HEK293 (cell line): ENCODE measurements around the gene PCDH18.
"Not testable (repeated sequence)": the region's sequence is repeated elsewhere in the genome, so short reads cannot be mapped to it uniquely, and the experiment has no call there.

Experiments used
- CTCF ChIA-PET: fragments of 350-600 bp; formaldehyde crosslinking; extraction: SDS; loops from one replicate; lab custom pipeline; 2021; ENCODE audit warnings: antibody characterized with exemption; lab: Yijun Ruan, JAX
- POLR2A ChIA-PET: fragments of 300-600 bp; formaldehyde crosslinking; extraction: SDS; loops from one replicate; lab custom pipeline; 2020; ENCODE audit warnings: antibody characterized with exemption, inconsistent platforms; lab: Yijun Ruan, JAX
- H3K27ac ChIP-seq: fragments of 200-500 bp; sonication (Bioruptor generic); 2 replicates; pipeline ENCODE4 v1.5.1; 2014; ENCODE audit warnings: low read depth, low read length, control low read depth, inconsistent platforms; ENCODE audit errors: extremely low read depth
- H3K36me3 ChIP-seq, 2 experiments: fragments of 200-500 bp in 1 of 2; sonication (Bioruptor generic) in 1 of 2; 1 replicate in 1 of 2; 2 replicates in 1 of 2; pipeline ENCODE4 v1.5.1; 2014 to 2017; ENCODE audit warnings: inconsistent platforms in 2 of 2, low read length in 2 of 2; ENCODE audit not compliant: control insufficient read depth in 2 of 2, insufficient read depth in 1 of 2
- H3K4me1 ChIP-seq: fragments of 200-500 bp; sonication (Bioruptor generic); 2 replicates; pipeline ENCODE4 v1.5.1; 2014; ENCODE audit warnings: mild to moderate bottlenecking, low read length, inconsistent platforms; ENCODE audit not compliant: control insufficient read depth, insufficient read depth
- H3K4me3 ChIP-seq: 2 replicates; pipeline ENCODE4 v1.5.1; 2011; ENCODE audit warnings: low read depth, mild to moderate bottlenecking, control low read depth, low read length, moderate library complexity
- H3K9me3 ChIP-seq: fragments of 200-500 bp; sonication (Bioruptor generic); 2 replicates; pipeline ENCODE4 v1.5.1; 2014; ENCODE audit warnings: low read depth, low read length, inconsistent platforms; ENCODE audit not compliant: control insufficient read depth, insufficient read depth
- PRDM4 ChIP-seq: fragments of 450-650 bp; formaldehyde crosslinking; IDR thresholded peaks from 2 replicates; pipeline ENCODE4 v1.5.1; 2017; ENCODE audit warnings: missing biosample characterization, missing genetic modification characterization
- SALL2 ChIP-seq: fragments of 450-650 bp; formaldehyde crosslinking; IDR thresholded peaks from 2 replicates; pipeline ENCODE4 v1.5.0; 2017; ENCODE audit warnings: missing biosample characterization, mild to moderate bottlenecking, missing genetic modification characterization, borderline replicate concordance
- SP2 ChIP-seq: fragments of 450-650 bp; formaldehyde crosslinking; IDR thresholded peaks from 2 replicates; pipeline ENCODE4 v1.5.1; 2016; ENCODE audit warnings: missing biosample characterization, missing genetic modification characterization
- TCF7L2 ChIP-seq: IDR thresholded peaks from 2 replicates; pipeline ENCODE4 v1.6.1; 2011; ENCODE audit warnings: low read depth, mild to moderate bottlenecking, inconsistent platforms, low read length, moderate library complexity, borderline replicate concordance
- ZFHX2 ChIP-seq: fragments of 450-650 bp; formaldehyde crosslinking; conservative IDR thresholded peaks from 2 replicates; pipeline ENCODE4 v1.5.1; 2016; ENCODE audit warnings: missing biosample characterization, missing genetic modification characterization
- ZFP69B ChIP-seq: fragments of 450-650 bp; formaldehyde crosslinking; IDR thresholded peaks from 2 replicates; pipeline ENCODE4 v1.5.1; 2016; ENCODE audit warnings: missing biosample characterization, missing genetic modification characterization
- ZNF146 ChIP-seq: fragments of 450-650 bp; formaldehyde crosslinking; IDR thresholded peaks from 2 replicates; pipeline ENCODE4 v1.5.1; 2016; ENCODE audit warnings: missing biosample characterization, missing genetic modification characterization
- ZNF223 ChIP-seq: fragments of 450-650 bp; formaldehyde crosslinking; IDR thresholded peaks from 2 replicates; pipeline ENCODE4 v1.5.1; 2016; ENCODE audit warnings: missing biosample characterization, missing genetic modification characterization
- ZNF23 ChIP-seq: fragments of 450-650 bp; formaldehyde crosslinking; IDR thresholded peaks from 2 replicates; pipeline ENCODE4 v1.5.1; 2016; ENCODE audit warnings: missing biosample characterization, missing genetic modification characterization, borderline replicate concordance
- ZNF248 ChIP-seq: fragments of 450-650 bp; formaldehyde crosslinking; IDR thresholded peaks from 2 replicates; pipeline ENCODE4 v1.5.1; 2017; ENCODE audit warnings: missing biosample characterization, missing genetic modification characterization
- ZNF266 ChIP-seq: fragments of 450-650 bp; formaldehyde crosslinking; IDR thresholded peaks from 2 replicates; pipeline ENCODE4 v1.5.1; 2016; ENCODE audit warnings: missing biosample characterization, missing genetic modification characterization, low read depth
- ZNF394 ChIP-seq: fragments of 450-650 bp; formaldehyde crosslinking; IDR thresholded peaks from 2 replicates; pipeline ENCODE4 v1.5.1; 2016; ENCODE audit warnings: missing biosample characterization, missing genetic modification characterization, mild to moderate bottlenecking, moderate library complexity, borderline replicate concordance
- ZNF398 ChIP-seq: fragments of 450-650 bp; formaldehyde crosslinking; IDR thresholded peaks from 2 replicates; pipeline ENCODE4 v1.5.1; 2017; ENCODE audit warnings: missing biosample characterization, missing genetic modification characterization
- ZNF530 ChIP-seq: fragments of 450-650 bp; formaldehyde crosslinking; IDR thresholded peaks from 2 replicates; pipeline ENCODE4 v1.5.1; 2016; ENCODE audit warnings: low read depth, missing biosample characterization, missing genetic modification characterization
- ZNF639 ChIP-seq: fragments of 450-650 bp; formaldehyde crosslinking; IDR thresholded peaks from 2 replicates; pipeline ENCODE4 v1.5.1; 2016; ENCODE audit warnings: missing biosample characterization, missing genetic modification characterization
- ZNF654 ChIP-seq: fragments of 450-650 bp; formaldehyde crosslinking; IDR thresholded peaks from 2 replicates; pipeline ENCODE4 v1.5.1; 2016; ENCODE audit warnings: low read depth, missing biosample characterization, missing genetic modification characterization
- ZNF664 ChIP-seq: fragments of 450-650 bp; formaldehyde crosslinking; IDR thresholded peaks from 2 replicates; pipeline ENCODE4 v1.5.1; 2016; ENCODE audit warnings: missing biosample characterization, missing genetic modification characterization
- ZSCAN30 ChIP-seq: fragments of 450-650 bp; IDR thresholded peaks from 2 replicates; pipeline ENCODE4 v1.5.1; 2018; ENCODE audit warnings: missing biosample characterization, mild to moderate bottlenecking, missing genetic modification characterization, moderate library complexity
- ZSCAN5A ChIP-seq: fragments of 450-650 bp; formaldehyde crosslinking; IDR thresholded peaks from 2 replicates; pipeline ENCODE4 v1.5.1; 2016; ENCODE audit warnings: missing biosample characterization, missing genetic modification characterization

PCDH18 gene

GRCh38 chr4:137537807-137538206 is 5.5 kb upstream of the PCDH18 start:
- H3K9me3 ChIP-seq, CTCF ChIA-PET, H3K4me1 ChIP-seq, H3K36me3 ChIP-seq: not testable (repeated sequence)
- peak; percentile 83 for TF ChIP-seq ZNF146 (tag by site-specific recombination)
- TF ChIP-seq, all 188 proteins: peak for 1; not testable (repeated sequence) for 187
- POLR2A ChIA-PET, H3K27ac ChIP-seq, H3K4me3 ChIP-seq: not testable (repeated sequence)

GRCh38 chr4:137536789-137537561 is 4.7 kb upstream of the PCDH18 start:
- POLR2A ChIA-PET, result no interaction called here
- TF ChIP-seq ZNF654 (no peak), ZSCAN5A (tag by site-specific recombination) (no peak), ZSCAN30 (tag by site-specific recombination) (no peak), ZNF394 (no peak), ZNF266 (no peak), ZNF639 (tag by site-specific recombination) (no peak), ZNF23 (no peak), ZNF530 (tag by site-specific recombination) (no peak), SP2 (no peak), ZFP69B (no peak), ZNF223 (tag by site-specific recombination) (no peak), ZFHX2 (tag by site-specific recombination) (no peak), ZNF398 (tag by site-specific recombination) (no peak), TCF7L2 (no peak), SALL2 (tag by site-specific recombination) (no peak), PRDM4 (no peak), ZNF248 (tag by site-specific recombination) (no peak), ZNF664 (tag by site-specific recombination) (no peak)
- no peak overlapping the region for H3K4me3 ChIP-seq

More at GRCh38 chr4:137536789-137537561, 4.7 kb upstream of the PCDH18 start:
- Histone ChIP-seq H3K4me1 (peaks cover 4% of the 10 kb centered on the region), H3K36me3 (no peaks in the 10 kb centered on the region), H3K27ac (no peak overlapping the region), H3K9me3 (no peaks in the 10 kb centered on the region)
- CTCF ChIA-PET, result no interaction called here
